Measurements from ENCODE around the gene PROB1. TPM values are rescaled to one million over a fixed set of nuclear protein-coding genes. Genes with fewer than 3 reads are reported as not detected.

Gene PROB1
- total and polyA plus RNA-seq, 11 donors = 18.9 to 63.4 (median 35.8) TPM

DNA sequence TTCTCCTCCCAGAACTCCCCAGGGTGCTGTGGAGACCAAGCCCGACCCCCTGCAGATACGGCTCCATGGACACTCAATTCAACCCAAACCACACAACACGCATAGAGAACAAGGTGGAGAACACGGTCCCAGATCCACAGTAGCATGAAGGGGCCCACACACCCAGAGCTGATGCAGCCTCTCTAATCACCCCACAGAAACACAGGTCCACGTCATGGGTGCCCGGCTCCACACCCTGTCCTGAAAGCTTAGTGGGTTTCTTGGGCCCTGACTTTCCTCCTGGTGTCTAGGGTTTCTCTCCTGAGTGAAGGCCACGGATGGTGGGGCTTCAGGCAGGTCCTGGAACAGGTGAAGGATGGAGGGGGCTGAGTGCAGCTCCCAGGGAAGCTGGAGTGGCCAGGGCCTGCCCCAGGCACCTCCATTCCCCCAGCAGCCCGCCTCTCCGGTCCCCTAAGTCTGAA lies 10.3 kb downstream of the PROB1 start:
- peak overlapping the region in 10 of 12 donors; percentile 25 to 60 (median 44) for H3K4me3 ChIP-seq
- TF ChIP-seq POLR2A (IDR thresholded peaks at IDR 0.05) = no peak
- TF ChIP-seq, protein P1, sequence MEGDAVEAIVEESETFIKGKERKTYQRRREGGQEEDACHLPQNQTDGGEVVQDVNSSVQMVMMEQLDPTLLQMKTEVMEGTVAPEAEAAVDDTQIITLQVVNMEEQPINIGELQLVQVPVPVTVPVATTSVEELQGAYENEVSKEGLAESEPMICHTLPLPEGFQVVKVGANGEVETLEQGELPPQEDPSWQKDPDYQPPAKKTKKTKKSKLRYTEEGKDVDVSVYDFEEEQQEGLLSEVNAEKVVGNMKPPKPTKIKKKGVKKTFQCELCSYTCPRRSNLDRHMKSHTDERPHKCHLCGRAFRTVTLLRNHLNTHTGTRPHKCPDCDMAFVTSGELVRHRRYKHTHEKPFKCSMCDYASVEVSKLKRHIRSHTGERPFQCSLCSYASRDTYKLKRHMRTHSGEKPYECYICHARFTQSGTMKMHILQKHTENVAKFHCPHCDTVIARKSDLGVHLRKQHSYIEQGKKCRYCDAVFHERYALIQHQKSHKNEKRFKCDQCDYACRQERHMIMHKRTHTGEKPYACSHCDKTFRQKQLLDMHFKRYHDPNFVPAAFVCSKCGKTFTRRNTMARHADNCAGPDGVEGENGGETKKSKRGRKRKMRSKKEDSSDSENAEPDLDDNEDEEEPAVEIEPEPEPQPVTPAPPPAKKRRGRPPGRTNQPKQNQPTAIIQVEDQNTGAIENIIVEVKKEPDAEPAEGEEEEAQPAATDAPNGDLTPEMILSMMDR (IDR thresholded peaks at IDR 0.05) = no peak
- no peaks in the 10 kb centered on the region for H3K9me3 ChIP-seq
- ATAC-seq (no peak), DNase-seq (peak in 1 of 5 donors; percentile 15)
- H3K4me1 ChIP-seq = peaks cover 0 to 42% (median 23%) of the 10 kb centered on the region in 12 donors
- peaks cover 0 to 3% (median 0%) of the 10 kb centered on the region in 9 donors for H3K36me3 ChIP-seq
- peak overlapping the region in 11 of 12 donors; percentile 22 to 84 (median 68) for H3K27ac ChIP-seq
- WGBS, 4 donors = 70 to 78% (median 74%) methylated on average over 9 of the region's 9 CpGs
- H3K27me3 ChIP-seq = no peaks in the 10 kb centered on the region
- intact Hi-C loops (cut with DNase I) = loop anchor here in 1 of 10 donors (5.0 kb wide), 1 partner anchor 38 kb away; no protein-coding TSS in a partner anchor

DNA sequence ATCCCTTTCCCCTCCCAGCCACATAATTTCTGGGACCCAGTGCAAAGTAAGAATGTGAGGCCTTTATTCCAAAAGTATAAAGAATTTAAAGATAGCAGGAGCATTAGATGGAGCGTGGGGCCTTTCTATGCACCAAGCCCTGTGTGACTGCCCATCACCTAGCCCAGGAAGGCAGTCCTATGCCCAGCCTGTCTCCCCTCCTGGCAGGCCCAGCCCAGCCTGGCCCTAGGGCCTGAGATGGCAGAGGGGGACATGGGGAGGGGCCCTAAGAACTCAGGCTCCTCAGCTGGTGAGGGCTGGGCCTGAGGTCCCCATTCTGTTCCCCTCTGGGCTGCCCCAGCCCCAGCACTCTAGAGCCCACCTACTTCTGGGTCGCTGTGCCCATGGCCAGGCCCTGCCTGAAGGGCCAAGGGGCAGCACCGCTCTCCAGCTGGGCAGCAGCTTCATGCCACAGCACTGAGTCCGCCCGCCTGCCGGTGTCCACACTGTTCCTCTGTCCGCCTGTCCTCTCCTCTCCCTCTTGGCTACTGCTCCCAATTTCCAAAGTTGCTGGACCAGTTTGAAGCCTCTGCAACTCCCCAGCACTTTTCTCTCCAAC lies 10.8 kb downstream of the PROB1 start:
- 81 to 97% (median 88%) methylated on average over 7 of the region's 7 CpGs for WGBS, 4 donors

DNA sequence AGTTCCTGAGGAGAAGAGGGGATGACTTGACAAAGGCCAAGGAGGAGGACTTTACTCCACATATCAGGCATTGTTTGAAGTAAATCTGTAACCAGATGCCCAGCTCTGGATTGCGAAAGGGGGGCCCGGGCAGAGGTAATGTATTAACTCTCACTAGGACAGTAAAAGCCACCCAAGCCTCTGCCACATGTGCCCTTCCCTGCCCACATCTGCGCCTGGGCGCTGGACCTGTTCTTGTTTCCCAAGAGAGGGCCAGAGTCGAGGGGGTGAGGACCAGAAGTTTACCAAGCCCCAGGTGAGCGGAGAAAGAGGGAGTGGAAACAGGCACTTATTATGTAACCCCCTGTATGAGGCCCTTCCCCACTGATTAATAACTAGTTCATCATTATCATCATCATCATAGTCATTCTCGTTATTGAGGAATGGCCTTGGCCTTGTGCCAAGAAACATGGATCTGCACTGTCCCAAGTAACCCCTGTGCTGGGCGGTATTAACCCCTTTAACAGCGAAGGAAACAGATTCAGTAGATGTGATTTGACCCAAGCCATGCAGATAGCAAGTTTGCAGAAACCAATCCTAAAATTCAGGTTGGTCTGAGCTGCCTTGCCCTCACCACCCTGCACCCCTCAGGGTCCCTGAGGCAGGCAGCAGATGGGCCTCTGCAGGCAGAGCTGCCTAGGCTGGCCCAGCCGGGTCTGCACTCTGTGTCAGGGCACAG lies 11.5 kb downstream of the PROB1 start, which contains the start of gene SLC23A1:
Gene SLC23A1, minus strand, starts transcription at position 23 of the 718 bp plus-strand sequence. CDS start 44 bp downstream, outside the sequence.
- Histone ChIP-seq H3K4me1 (peaks cover 0 to 35% (median 17%) of the 10 kb centered on the region in 12 donors), H3K9me3 (no peaks in the 10 kb centered on the region), H3K27me3 (no peaks in the 10 kb centered on the region), H3K36me3 (no peaks in the 10 kb centered on the region), H3K27ac (peak within 1 kb of the TSS in 2 of 12 donors; percentile 82 to 84), H3K4me3 (no peak within 1 kb of the TSS)
- TF ChIP-seq POLR2A (IDR thresholded peaks at IDR 0.05) = no peak
- TF ChIP-seq, protein P1 (IDR thresholded peaks at IDR 0.05) = no peak
- ATAC-seq (no peak), DNase-seq (peak in 1 of 5 donors; percentile 17)
- 75 to 80% (median 79%) methylated on average over 10 of the region's 10 CpGs for WGBS, 4 donors
- intact Hi-C loops (cut with DNase I) = no loop called here

More for the DNA sequence above, 10.8 kb downstream of the PROB1 start:
- intact Hi-C loops (cut with DNase I) = no loop called here
- H3K27me3 ChIP-seq = no peaks in the 10 kb centered on the region
- peak overlapping the region in 4 of 12 donors; percentile 68 to 84 (median 78) for H3K27ac ChIP-seq
- H3K9me3 ChIP-seq = no peaks in the 10 kb centered on the region
- H3K4me1 ChIP-seq = peaks cover 0 to 41% (median 22%) of the 10 kb centered on the region in 12 donors
- TF ChIP-seq, protein P1 (IDR thresholded peaks at IDR 0.05) = no peak
- no peak for TF ChIP-seq POLR2A (IDR thresholded peaks at IDR 0.05)
- ATAC-seq (peak in 1 of 4 donors; percentile 4), DNase-seq (peak in 1 of 5 donors; percentile 19)
- no peaks in the 10 kb centered on the region for H3K36me3 ChIP-seq
- H3K4me3 ChIP-seq = no peak overlapping the region

- 57 to 70% (median 60%) methylated on average over 3 of the region's 3 CpGs for WGBS, 4 donors
- ATAC-seq (no peak), DNase-seq (peak in 1 of 5 donors; percentile 14)
- H3K27ac ChIP-seq = no peak overlapping the region
- no peak for TF ChIP-seq POLR2A (IDR thresholded peaks at IDR 0.05)
- TF ChIP-seq, protein P1 (IDR thresholded peaks at IDR 0.05) = no peak
- no peaks in the 10 kb centered on the region for H3K9me3 ChIP-seq
- H3K4me1 ChIP-seq = peaks cover 0 to 29% (median 11%) of the 10 kb centered on the region in 12 donors
- H3K36me3 ChIP-seq = peaks cover 0 to 4% (median 0%) of the 10 kb centered on the region in 9 donors
- H3K4me3 ChIP-seq = no peak overlapping the region
- no peaks in the 10 kb centered on the region for H3K27me3 ChIP-seq
- intact Hi-C loops (cut with DNase I) = no loop called here
Observed at GRCh38 chr5:139382807-139383206, 12.1 kb downstream of the PROB1 start.
